T follicular helper cell (primary cell): ENCODE measurements around the gene TSPAN16.
"Not testable (repeated sequence)": the region's sequence is repeated elsewhere in the genome, so short reads cannot be mapped to it uniquely, and the experiment has no call there.

Experiments used
- DNase-seq: peaks from one replicate; pipeline ENCODE4 v3.0.0-alpha.2; 2020; ENCODE audit warnings: low read depth

Gene TSPAN16

DNA sequence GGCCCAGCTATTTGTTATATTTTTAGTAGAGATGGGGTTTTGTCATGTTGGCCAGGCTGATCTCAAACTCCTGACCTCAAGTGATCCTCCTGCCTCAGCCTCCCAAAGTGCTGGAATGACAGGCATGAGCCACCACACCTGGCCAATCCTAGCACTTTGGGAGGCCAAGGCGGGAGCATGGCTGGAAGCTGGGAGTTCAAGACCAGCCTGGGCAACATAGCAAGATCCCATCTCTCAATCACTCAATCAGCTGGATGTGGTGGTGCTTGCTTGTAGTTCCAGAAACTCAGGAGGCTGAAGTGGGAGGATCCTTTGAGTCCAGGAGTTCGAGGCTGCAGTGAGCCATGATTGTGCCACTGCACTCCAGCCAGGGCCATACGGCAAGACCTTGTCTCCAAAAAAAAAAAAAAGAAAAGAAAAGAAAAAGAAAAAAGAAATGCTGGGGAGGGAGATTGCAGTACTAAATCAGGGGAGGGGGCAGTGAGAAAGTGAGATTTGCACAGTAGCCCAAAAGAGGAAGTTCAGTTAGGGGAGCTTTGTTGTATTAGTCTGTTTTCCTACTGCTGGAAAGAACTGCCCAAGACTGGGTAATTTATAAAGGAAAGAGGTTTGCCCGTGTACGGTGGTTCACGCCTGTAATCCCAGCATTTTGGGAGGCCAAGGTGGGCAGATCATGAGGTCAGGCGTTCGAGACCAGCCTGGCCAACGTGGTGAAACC, 24.5 kb downstream of the TSPAN16 start:
- not testable (repeated sequence) for DNase-seq

DNA sequence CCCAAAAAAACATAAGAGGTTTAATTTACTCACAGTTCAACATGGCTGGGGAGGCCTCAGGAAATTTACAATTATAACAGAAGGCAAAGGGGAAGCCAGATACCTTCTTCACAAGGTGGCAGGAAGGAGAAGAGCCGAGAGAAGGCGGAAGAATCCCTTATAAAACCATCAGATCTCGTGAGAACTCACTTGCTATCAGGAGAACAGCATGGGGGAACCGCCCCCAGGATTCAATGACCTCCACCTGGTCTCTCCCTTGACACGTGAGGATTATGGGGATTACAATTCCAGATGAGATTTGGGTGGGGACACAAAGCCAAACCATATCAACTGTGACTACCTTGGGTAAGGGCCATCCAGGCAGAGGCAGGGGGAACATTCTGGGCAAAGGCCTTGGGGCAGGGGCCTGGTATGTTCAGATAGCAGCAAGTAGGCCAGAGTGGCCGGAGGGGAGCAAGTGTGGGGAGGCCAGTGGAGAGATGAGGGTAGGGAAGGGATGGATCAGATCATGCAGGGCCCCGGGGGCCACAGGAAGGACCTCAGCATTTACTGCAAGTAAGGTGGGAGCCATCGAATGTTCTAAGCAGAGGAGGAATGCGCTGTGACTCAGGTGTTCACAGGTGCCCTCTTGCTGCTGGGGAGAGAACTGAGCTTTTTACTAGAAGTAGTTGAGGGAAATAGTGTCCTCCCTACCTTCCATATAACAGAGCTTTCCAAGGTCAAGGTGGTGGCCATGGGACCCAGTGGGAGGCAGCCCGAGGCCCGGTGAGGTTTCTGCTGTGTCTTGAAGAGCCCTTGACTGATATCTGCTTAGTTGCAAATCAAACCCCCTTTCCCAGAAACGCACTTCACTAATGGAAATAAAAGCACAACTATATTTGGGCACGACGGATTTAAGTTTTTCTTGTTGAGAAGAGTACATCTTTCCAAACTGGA, 25.5 kb downstream of the TSPAN16 start:
- no peak for DNase-seq

DNA sequence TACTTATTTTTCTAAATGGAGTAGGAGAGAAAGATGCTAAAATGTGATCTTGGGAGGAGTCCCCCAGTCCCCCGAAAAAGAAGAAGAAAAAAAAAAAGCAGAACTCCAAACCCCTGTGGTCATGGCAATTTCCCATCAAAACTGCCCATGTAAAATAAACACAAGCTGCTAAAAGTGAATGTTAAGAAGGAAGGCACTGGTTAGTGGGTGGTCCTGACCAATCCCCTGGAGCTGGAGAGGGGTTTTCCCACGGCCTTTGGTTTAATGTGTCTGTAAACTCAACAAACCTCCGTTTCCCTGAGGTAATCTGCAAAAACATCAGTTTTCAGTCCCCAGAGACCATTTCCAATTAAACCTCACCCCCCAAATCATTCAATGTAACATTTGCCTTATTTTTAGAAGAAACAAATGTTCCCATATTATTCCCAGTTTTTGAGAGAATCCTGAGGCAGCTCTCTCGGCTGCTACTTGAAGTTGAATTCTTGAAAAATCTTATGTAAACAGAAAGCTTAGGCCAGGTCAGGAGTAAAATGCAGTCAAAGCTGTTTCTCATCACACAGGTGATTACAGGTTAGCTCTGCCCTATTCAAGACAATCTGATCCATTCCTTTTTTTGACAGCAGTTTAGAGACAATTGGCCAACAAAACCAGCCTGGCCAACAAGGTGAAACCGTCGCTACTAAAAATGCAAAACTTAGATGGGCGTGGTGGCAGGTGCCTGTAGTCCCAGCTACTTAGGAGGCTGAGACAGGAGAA, 26.5 kb downstream of the TSPAN16 start:
- no peak for DNase-seq

GRCh38 chr19:11323601-11324078, 27.7 kb downstream of the TSPAN16 start:
- no peak for DNase-seq

GRCh38 chr19:11324079-11324661, 28.2 kb downstream of the TSPAN16 start:
- no peak for DNase-seq

GRCh38 chr19:11324748-11325389, 28.9 kb downstream of the TSPAN16 start:
- no peak for DNase-seq

- DNase-seq: no peak
Observed at GRCh38 chr19:11325544-11325943, 29.6 kb downstream of the TSPAN16 start.

GRCh38 chr19:11330127-11330526, 34.2 kb downstream of the TSPAN16 start:
- DNase-seq: no peak

- no peak for DNase-seq
Observed at GRCh38 chr19:11331502-11331901, 35.5 kb downstream of the TSPAN16 start.

DNA sequence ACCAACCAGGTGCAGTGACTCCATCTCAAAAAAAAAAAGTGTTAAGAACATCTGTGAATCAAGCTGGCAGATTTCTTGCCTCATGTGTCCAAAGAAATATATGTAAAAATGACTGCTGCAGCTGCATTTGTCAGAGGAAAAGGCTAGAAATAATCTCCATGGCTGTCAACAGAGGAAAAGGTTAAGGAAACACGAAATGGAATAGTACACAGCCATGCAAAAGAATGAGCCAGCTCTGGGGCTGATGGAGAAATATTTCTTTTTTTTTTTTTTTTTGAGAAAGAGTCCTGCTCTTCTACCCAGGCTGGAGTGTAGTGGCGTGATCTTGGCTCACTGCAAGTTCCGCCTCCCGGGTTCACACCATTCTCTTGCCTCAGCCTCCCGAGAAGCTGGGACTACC, 36.9 kb downstream of the TSPAN16 start:
- no peak for DNase-seq

- DNase-seq: not testable (repeated sequence)
Observed at GRCh38 chr19:11333838-11334237, 37.9 kb downstream of the TSPAN16 start.

GRCh38 chr19:11335449-11336146, 39.6 kb downstream of the TSPAN16 start:
- no peak for DNase-seq

DNA sequence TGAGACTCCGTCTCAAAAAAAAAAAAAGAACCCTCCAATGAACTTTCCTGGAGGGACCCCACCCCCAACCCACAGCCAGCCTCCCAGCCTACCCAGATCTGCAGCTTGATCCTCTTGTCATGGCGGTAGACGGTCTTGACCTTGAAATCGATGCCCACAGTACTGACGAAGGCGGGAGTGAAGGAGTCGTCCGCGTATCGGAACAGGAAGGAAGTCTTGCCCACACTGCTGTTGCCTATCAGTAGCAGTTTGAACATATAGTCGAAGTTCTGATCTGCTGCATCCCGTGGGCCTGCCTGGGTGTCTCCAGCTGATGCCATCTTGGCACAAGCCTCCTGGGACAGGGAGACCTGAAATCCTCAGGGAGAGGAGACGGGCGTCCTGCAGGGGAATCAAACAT, 41.1 kb downstream of the TSPAN16 start:
- no peak for DNase-seq

- DNase-seq: no peak
Observed at GRCh38 chr19:11338121-11338520, 42.2 kb downstream of the TSPAN16 start.

DNA sequence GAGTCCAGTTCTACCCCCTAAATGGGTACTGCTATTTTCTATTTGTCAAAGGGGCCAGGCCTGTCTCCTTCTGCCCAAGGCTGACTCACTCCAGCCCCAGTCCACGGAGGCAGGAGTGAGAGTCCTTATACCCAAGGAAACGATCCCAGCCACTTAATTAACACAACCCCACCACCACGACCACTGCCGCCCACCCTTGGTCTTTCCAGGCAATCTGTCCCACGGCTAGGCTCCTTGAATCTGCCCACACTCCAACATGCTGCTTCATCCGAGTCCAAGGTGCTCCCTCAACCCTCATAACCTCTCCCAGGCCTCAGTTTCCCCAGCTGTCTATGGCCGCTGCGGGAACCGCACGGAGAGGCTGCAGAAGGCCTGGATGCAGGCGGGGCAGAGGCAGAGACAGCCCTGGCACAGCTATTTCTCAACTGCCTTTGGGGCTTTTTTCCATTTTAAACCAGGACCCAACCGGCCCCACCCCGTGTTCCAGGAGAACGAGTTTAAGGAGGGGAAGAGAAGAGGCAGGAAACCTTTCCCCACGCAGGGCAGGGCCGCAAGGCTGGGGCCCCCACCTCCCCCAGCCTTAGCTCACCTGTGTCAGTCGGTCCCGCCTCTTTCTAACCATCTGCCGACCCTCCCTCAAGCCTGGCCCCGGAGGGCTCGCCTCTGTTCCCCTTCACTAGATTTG, 42.8 kb downstream of the TSPAN16 start:
- DNase-seq: no peak

DNA sequence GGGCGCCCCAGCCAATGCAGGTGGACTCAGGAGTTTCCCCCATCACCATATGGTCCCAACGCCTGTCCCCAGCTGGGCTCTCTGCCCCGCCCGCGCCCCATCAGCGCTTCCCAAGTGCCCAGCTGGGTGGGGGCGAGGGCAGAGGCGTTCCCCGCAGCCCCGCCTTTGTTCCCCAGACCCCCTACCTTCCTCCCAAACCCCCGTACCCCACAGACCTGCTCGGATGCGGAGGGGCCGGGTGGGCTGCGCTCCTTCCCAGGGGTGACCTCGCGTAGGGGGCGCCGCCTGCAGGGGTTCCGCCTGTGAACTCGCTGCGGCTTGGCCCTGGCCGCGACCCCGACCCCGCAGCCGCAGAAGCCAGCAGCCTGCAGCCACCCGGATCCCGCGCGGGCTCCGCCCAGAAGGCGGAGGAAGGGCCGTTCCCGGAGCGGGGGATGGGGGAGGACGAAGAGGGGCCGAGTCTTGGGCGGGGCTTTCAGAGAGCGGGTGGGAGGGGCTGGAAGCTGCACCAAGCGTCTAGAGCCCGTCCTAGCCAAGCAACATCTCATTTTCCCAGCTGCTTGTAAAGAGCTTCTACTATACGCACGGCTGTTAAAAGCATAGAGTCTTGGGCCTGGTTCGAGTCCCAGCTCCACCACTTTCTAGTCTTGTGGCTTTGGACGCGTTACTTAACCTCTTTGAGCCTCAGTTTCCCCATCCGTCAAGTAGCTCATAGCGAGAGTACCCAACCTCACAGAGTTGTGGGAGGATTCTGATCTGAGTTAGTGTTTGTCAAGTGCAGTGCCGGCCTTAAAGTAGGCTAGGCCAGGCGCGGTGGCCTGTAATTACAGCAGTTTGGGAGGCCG, 43.5 kb downstream of the TSPAN16 start, which contains the start of gene RAB3D:
RAB3D (minus strand) TSS at position 404 of the 845 bp plus-strand sequence. CDS start 2,258 bp downstream, outside the sequence.
- peak; percentile 65 for DNase-seq

- DNase-seq: not testable (repeated sequence)
Observed at GRCh38 chr19:11340099-11340467, 44.1 kb downstream of the TSPAN16 start.

DNA sequence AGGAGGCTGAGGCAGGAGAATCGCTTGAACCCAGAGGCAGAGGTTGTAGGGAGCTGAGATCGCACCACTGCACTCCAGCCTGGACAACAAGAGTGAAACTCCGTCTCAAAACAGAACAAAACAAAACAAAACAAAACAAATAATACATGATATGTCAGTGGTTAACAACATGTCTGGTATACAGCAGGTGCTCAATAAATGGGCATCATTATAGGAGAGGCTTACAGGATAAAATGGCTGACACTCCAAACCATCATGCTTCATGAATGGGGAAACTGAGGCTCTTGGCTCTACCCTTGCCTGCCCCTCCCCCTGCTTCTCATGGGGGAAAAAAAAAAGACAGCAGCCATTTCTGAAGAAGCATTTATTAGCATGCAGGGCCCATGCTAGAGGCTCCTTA, 46.5 kb downstream of the TSPAN16 start:
- DNase-seq: no peak
